Measurements from ENCODE around the gene RCC1. TPM values are rescaled to one million over a fixed set of nuclear protein-coding genes. Genes with fewer than 3 reads are reported as not detected.
"Not testable (repeated sequence)": the region's sequence is repeated elsewhere in the genome, so short reads cannot be mapped to it uniquely, and the experiment has no call there.

RCC1 gene
- total RNA-seq, 1 donor from 2014 or later: 122 TPM

- H3K4me3 ChIP-seq (ENCODE audit: low read depth, low read length): no peak overlapping the region
- FAIRE-seq: no peak
- DNase-seq (ENCODE audit: low read depth): no peak
- peaks cover 4% of the 10 kb centered on the region for H3K36me3 ChIP-seq (ENCODE audit: control insufficient read depth, insufficient read depth, low read length)
- no peak for TF ChIP-seq CTCF (IDR thresholded peaks at IDR 0.05; ENCODE audit: insufficient read depth, low read length, severe bottlenecking)
- no peaks in the 10 kb centered on the region for H3K27me3 ChIP-seq (ENCODE audit: control insufficient read depth, insufficient read depth, low read length)
These were observed 15.8 kb downstream of the RCC1 start for GRCh38 chr1:28521502-28522164.

- H3K36me3 ChIP-seq (ENCODE audit: control insufficient read depth, insufficient read depth, low read length); DNase-seq (ENCODE audit: low read depth): not testable (repeated sequence)
These were observed 16.7 kb downstream of the RCC1 start for GRCh38 chr1:28522537-28522936.

DNA sequence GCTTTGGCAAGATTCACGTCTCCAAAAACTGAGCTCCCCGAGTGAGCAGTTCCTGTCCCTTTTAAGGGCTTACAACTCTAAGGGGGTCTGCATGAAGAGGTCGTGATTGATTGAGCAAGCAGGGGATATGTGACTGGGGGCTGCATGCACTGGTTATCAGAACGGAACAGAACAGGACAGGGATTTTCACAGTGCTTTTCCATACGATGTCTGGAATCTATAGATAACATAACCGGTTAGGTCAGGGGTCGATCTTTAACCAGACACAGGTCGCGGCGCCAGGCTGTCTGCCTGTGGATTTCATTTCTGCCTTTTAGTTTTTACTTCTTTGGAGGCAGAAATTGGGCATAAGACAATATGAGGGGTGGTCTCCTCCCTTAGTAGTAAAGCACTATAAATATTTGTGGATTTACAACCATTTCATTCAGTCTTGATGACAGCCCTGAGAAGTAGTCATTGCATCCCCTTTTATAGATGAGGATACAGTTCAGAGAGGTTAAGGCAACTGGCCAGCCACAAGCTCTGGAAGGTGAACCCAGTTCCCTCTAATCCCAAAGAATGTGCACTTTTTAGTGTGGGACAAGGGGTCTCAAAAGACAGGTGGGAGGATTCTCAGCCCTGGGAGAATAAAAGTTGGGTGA lies 19.3 kb downstream of the RCC1 start:
- H3K27me3 ChIP-seq (ENCODE audit: control insufficient read depth, insufficient read depth, low read length); H3K4me3 ChIP-seq (ENCODE audit: low read depth, low read length); H3K36me3 ChIP-seq (ENCODE audit: control insufficient read depth, insufficient read depth, low read length); FAIRE-seq; DNase-seq (ENCODE audit: low read depth): not testable (repeated sequence)

More at GRCh38 chr1:28522537-28522936, 16.7 kb downstream of the RCC1 start:
- not testable (repeated sequence) for H3K27me3 ChIP-seq (ENCODE audit: control insufficient read depth, insufficient read depth, low read length); H3K4me3 ChIP-seq (ENCODE audit: low read depth, low read length); FAIRE-seq

- H3K36me3 ChIP-seq (ENCODE audit: control insufficient read depth, insufficient read depth, low read length): peaks cover 11% of the 10 kb centered on the region
- FAIRE-seq: no peak
- DNase-seq (ENCODE audit: low read depth): no peak
- H3K4me3 ChIP-seq (ENCODE audit: low read depth, low read length): no peak overlapping the region
- no peaks in the 10 kb centered on the region for H3K27me3 ChIP-seq (ENCODE audit: control insufficient read depth, insufficient read depth, low read length)
- TF ChIP-seq CTCF (IDR thresholded peaks at IDR 0.05; ENCODE audit: insufficient read depth, low read length, severe bottlenecking): no peak
These were observed 21.0 kb downstream of the RCC1 start for GRCh38 chr1:28526886-28527285.

- FAIRE-seq (no peak), DNase-seq (ENCODE audit: low read depth) (no peak)
- no peak overlapping the region for H3K4me3 ChIP-seq (ENCODE audit: low read depth, low read length)
- no peak for TF ChIP-seq CTCF (IDR thresholded peaks at IDR 0.05; ENCODE audit: insufficient read depth, low read length, severe bottlenecking)
- peaks cover 24% of the 10 kb centered on the region for H3K36me3 ChIP-seq (ENCODE audit: control insufficient read depth, insufficient read depth, low read length)
- H3K27me3 ChIP-seq (ENCODE audit: control insufficient read depth, insufficient read depth, low read length): no peaks in the 10 kb centered on the region
These were observed 24.6 kb downstream of the RCC1 start for GRCh38 chr1:28530456-28530855.

GRCh38 chr1:28534671-28535070 lies 28.8 kb downstream of the RCC1 start:
- peaks cover 38% of the 10 kb centered on the region for H3K36me3 ChIP-seq (ENCODE audit: control insufficient read depth, insufficient read depth, low read length)
- H3K27me3 ChIP-seq (ENCODE audit: control insufficient read depth, insufficient read depth, low read length): no peaks in the 10 kb centered on the region
- DNase-seq (ENCODE audit: low read depth) (no peak), FAIRE-seq (no peak)
- TF ChIP-seq CTCF (IDR thresholded peaks at IDR 0.05; ENCODE audit: insufficient read depth, low read length, severe bottlenecking): no peak
- H3K4me3 ChIP-seq (ENCODE audit: low read depth, low read length): no peak overlapping the region

DNA sequence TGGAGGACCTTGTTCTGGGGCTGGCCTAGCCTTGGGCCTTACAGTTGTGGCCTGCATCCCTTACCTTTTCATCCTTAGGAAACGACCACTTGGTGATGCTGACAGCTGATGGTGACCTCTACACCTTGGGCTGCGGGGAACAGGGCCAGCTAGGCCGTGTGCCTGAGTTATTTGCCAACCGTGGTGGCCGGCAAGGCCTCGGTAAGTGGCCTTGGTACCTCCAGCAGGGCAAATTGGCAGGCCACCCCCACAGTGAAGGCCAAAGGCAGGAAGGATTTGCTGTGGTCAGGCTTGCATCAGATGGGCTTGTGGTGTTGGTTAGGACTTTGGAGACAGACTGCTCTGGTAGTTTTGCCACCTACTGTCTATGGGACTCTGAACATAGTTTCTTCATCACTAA lies 29.3 kb downstream of the RCC1 start:
- Histone ChIP-seq H3K4me3 (ENCODE audit: low read depth, low read length) (no peak overlapping the region), H3K36me3 (ENCODE audit: control insufficient read depth, insufficient read depth, low read length) (peaks cover 35% of the 10 kb centered on the region), H3K27me3 (ENCODE audit: control insufficient read depth, insufficient read depth, low read length) (no peaks in the 10 kb centered on the region)
- no peak for TF ChIP-seq CTCF (IDR thresholded peaks at IDR 0.05; ENCODE audit: insufficient read depth, low read length, severe bottlenecking)
- FAIRE-seq (no peak), DNase-seq (ENCODE audit: low read depth) (no peak)

Measured in bronchial epithelial cell (primary cell).